Fibroblast of upper back skin (primary cell): ENCODE measurements around the gene YIPF7.

Experiments
- DNase-seq: peaks from one replicate; pipeline ENCODE4 v3.0.0-alpha.2; 2013

The YIPF7 gene

DNA sequence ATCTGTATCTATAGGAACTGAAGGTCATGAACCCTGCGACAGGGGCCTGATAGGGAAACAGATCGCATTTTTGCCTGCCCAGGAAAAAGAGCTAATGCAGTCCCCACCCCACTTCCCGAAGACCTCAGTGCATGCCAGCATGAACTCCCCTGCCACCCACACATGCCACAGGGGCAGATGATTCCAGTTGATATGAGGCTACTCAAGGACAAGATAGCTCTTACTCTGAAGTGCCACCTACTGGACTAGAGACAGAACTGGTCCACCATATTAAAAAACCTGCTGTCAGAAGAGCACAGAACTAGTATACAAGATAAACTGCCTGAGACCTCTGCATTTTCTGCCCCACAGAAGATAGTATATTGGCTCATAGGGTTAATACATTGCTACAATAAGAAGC is 68.0 kb downstream of the YIPF7 start:
- no peak for DNase-seq

DNA sequence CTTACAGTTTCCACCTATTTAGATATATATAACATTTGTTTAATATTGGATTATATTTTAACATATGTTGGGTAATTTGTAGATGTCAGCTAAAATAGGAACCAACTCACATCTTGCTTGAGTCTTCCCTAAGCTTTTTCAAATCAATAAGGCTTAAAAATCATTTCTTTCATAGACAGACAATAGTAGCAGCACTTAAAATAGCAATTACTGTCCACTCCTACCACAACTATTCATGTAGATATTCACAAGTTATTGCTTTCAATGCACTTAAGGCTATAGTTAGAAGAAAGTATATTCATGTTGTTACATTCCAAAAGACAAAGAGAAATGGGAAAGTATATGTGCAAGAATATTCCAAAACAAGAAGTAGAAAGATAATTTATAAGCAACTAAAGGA is 71.2 kb downstream of the YIPF7 start:
- DNase-seq, result no peak

DNA sequence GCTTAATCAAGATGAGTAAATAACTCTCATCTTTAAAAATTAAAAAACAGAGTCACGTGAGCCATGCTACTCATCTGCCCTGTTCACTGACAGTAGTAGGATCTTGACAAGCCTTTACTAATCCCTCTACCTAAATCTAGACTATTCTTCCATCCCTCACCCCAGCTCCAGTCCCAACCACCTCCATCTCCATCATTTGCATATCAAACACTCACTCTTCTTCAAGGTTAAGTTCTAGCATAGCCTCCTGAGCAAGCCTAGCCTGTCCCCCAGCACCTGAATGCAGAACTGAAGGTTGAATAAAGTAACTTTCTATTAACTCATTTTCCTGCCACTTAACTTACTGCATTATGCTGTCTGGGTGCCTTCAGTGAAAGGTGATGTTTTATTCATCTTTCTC is 72.5 kb downstream of the YIPF7 start:
- DNase-seq, result no peak
